Mucosa of rectum (tissue), 2 donors: ENCODE data around the gene PROB1.

Source experiments
- H3K27ac ChIP-seq, 2 donors: one replicate each; pipeline ENCODE4 v1.7.0; 2013; ENCODE audit warnings: inconsistent platforms in 2 of 2, low read depth in 2 of 2, low read length in 2 of 2
- H3K27me3 ChIP-seq, 2 donors: one replicate each; pipeline ENCODE4 v1.7.0; 2013; ENCODE audit warnings: low read length in 2 of 2; ENCODE audit not compliant: control insufficient read depth in 2 of 2, insufficient read depth in 2 of 2
- H3K36me3 ChIP-seq, 2 donors: one replicate each; pipeline ENCODE4 v1.7.0; 2013; ENCODE audit warnings: low read length in 2 of 2; ENCODE audit not compliant: control insufficient read depth in 2 of 2, insufficient read depth in 2 of 2
- H3K4me1 ChIP-seq, 2 donors: one replicate each; pipeline ENCODE4 v1.7.0; 2013; ENCODE audit warnings: low read length in 2 of 2, mild to moderate bottlenecking in 1 of 2; ENCODE audit not compliant: control insufficient read depth in 2 of 2, insufficient read depth in 2 of 2
- H3K4me3 ChIP-seq, 2 donors: one replicate each; pipeline ENCODE4 v1.7.0; 2013; ENCODE audit warnings: low read length in 2 of 2
- H3K9ac ChIP-seq, 2 donors: one replicate each; pipeline ENCODE4 v1.7.0; 2013; ENCODE audit warnings: low read length in 2 of 2, low read depth in 1 of 2, mild to moderate bottlenecking in 1 of 2
- H3K9me3 ChIP-seq, 2 donors: one replicate each; pipeline ENCODE4 v1.7.0; 2013; ENCODE audit warnings: low read length in 2 of 2; ENCODE audit not compliant: control insufficient read depth in 2 of 2
- donor health status: healthy.
- donor health status: Normal muscosa, but diverticular disease.

PROB1 gene

DNA sequence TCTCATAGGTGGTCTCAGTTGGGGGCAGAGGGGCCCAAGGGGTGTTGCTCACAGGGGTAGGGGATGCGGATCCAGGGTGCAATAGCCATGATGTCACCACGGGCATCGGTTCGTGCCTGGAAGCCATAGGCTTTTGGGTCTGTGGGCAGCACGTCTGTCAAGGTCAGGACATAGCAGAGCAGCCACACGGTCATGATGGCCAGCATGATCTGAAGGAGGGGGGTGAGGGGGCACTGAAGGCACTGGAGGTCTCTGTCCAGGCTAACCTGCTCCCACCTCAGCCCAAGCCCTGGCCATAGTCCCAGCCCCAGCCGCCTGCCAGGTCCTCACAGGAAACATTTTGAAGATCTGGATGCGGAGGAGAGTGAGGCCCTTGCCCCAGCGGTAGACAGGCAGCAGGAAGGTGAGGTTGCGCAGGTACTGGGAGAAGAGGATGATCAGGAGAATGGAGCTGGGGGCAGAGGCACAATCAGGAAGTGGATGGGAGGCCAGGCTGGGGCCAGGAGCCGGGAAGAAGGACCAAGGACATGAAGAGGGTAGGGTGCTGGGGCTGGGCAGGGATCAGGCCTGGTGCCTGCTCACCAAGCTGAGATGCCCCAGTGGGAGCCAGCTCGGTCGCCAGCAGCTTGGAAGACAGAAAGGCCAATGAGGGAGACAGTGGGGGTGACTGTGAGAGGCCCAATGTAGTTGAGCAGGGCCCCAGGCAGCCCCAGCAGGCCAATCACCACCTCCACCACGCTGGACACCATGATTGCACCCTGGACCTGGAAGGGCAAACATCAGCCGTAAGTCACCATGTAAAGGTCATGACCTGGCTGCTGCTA lies 15.1 kb downstream of the PROB1 start:
- H3K9ac ChIP-seq = no peak overlapping the region
- no peak overlapping the region for H3K4me3 ChIP-seq
- no peaks in the 10 kb centered on the region for H3K9me3 ChIP-seq
- peaks cover 27 to 29% of the 10 kb centered on the region in 2 donors for H3K4me1 ChIP-seq
- no peak overlapping the region for H3K27ac ChIP-seq
- peaks cover 2 to 3% of the 10 kb centered on the region in 2 donors for H3K36me3 ChIP-seq
- no peaks in the 10 kb centered on the region for H3K27me3 ChIP-seq

DNA sequence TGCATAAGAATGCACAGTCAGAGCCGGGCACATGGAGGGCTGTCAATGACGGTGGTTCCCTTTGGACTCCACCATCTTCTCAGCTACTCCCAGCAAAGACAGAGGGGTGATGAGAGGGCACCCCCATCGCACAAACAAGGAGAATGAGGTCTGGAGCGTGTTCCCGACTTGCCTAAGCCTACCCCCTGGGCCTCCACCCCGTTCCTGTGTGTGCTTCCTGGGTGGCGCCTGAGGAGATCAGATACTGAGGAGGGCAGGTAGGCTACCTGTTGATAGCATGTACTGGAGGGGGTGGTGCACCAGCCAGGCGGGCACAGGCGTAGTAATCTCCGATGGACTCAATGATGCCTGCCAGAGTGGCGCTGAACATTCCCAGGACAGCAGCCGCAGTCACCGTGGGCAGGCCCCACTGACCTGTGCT lies 16.0 kb downstream of the PROB1 start:
- Histone ChIP-seq H3K9ac (no peak overlapping the region), H3K36me3 (peaks cover 2 to 3% of the 10 kb centered on the region in 2 donors), H3K4me1 (peaks cover 24 to 28% of the 10 kb centered on the region in 2 donors), H3K9me3 (no peaks in the 10 kb centered on the region), H3K27ac (no peak overlapping the region), H3K27me3 (no peaks in the 10 kb centered on the region), H3K4me3 (no peak overlapping the region)

DNA sequence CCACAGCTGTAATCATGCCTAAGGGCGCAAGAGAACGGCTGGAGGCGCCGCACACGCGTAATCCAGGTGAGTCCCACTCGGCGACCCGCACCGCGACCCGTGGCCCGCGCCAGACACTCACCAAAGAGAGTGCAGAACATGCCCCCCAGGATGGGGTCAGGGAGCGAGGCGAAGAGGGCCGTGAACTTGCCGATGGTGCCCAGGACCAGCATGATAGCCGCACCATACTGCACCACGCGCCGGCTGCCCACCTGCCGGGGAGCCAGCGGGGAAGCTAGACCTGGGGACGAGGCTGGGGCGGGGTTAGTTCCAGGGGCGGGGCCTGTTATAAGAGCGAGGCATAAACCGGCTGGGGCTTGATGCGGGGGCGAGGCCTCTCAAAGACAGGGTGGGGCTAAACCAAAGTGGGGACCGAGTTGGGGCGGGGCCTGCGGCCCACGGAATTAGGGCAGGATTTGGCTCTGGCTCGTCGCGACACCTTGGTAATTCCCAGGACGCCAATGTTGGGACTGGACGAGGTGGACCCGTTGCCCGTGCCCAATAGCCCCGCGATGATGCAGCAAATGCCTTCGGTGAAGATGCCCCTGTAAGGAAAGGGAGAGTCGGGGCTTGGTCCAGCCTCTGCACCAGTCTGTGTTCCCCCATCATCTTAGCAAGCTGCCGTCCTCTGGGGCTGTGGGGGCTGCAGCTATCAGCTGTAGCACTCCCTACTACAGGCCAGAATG lies 16.6 kb downstream of the PROB1 start:
- Histone ChIP-seq H3K9ac (no peak overlapping the region), H3K4me3 (no peak overlapping the region), H3K4me1 (peaks cover 21 to 22% of the 10 kb centered on the region in 2 donors), H3K36me3 (peaks cover 2 to 3% of the 10 kb centered on the region in 2 donors), H3K27ac (no peak overlapping the region), H3K9me3 (no peaks in the 10 kb centered on the region), H3K27me3 (no peaks in the 10 kb centered on the region)

DNA sequence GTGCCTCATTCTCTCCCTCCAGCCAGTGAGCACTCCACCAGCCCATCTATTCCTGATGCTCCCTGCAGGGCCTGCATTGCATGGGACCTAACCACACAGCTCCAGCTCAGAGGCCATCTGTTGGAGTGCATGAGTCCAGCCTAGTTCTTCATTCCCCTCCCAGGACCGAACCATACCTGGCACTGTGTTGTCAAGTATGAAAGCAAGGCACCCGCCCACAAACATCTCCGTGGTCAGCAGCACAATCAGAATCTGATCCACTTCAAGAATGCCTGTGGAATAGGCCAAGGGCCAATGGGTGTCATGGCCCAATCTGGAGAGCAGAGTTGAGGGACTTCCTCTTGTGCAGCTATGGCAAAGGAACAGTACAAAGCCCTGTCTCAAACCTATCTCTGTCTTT lies 17.7 kb downstream of the PROB1 start:
- Histone ChIP-seq H3K9me3 (no peaks in the 10 kb centered on the region), H3K4me1 (peaks cover 14 to 19% of the 10 kb centered on the region in 2 donors), H3K27me3 (no peaks in the 10 kb centered on the region), H3K36me3 (peaks cover 2 to 4% of the 10 kb centered on the region in 2 donors), H3K4me3 (no peak overlapping the region), H3K27ac (no peak overlapping the region), H3K9ac (no peak overlapping the region)

DNA sequence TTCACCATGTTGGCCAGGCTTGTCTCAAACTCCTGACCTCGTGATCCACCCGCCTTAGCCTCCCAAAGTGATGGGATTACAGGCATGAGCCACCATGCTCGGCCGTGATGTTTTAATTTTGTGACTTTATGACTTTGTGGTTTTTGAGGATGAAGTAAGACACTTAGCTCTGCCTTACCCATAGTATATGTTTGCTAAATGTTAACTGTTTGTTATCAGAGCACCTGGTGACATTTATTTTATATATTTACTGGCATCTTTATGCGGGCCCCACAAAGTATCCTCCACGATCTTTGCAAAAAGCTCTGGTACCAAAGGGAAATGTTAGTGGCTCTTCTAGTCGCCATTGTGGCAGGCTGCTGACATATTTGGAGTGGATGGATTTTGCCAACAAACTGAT lies 18.5 kb downstream of the PROB1 start:
- H3K36me3 ChIP-seq = peaks cover 5 to 11% of the 10 kb centered on the region in 2 donors

DNA sequence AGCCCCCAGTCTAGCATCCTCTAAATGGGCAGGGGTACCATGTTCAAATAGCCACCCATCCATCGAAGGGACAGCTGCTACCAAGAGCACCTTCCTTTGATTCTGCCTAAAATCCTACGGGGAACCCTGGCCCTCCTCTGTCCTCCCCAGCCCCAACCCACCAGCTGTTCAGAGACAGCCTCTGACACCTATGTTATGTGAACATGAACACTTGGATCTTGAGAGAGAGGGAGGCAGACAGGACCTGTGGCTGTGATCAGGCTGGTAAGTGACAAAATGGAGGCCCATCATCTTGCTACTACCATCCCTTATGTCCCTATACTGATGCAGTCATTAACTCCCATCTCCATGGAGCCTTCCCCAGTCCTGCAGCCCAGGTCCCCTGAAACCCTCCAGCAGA lies 20.0 kb downstream of the PROB1 start:
- Histone ChIP-seq H3K36me3 (peaks cover 8 to 13% of the 10 kb centered on the region in 2 donors), H3K4me1 (peaks cover 9 to 14% of the 10 kb centered on the region in 2 donors), H3K27ac (peak overlapping the region; percentile 78 to 82), H3K27me3 (no peaks in the 10 kb centered on the region), H3K9ac (no peak overlapping the region), H3K4me3 (no peak overlapping the region), H3K9me3 (no peaks in the 10 kb centered on the region)

More for the DNA sequence above, 18.5 kb downstream of the PROB1 start:
- no peak overlapping the region for H3K27ac ChIP-seq
- H3K4me1 ChIP-seq = peaks cover 9 to 14% of the 10 kb centered on the region in 2 donors
- no peak overlapping the region for H3K4me3 ChIP-seq
- no peaks in the 10 kb centered on the region for H3K9me3 ChIP-seq
- no peak overlapping the region for H3K9ac ChIP-seq
- no peaks in the 10 kb centered on the region for H3K27me3 ChIP-seq

DNA sequence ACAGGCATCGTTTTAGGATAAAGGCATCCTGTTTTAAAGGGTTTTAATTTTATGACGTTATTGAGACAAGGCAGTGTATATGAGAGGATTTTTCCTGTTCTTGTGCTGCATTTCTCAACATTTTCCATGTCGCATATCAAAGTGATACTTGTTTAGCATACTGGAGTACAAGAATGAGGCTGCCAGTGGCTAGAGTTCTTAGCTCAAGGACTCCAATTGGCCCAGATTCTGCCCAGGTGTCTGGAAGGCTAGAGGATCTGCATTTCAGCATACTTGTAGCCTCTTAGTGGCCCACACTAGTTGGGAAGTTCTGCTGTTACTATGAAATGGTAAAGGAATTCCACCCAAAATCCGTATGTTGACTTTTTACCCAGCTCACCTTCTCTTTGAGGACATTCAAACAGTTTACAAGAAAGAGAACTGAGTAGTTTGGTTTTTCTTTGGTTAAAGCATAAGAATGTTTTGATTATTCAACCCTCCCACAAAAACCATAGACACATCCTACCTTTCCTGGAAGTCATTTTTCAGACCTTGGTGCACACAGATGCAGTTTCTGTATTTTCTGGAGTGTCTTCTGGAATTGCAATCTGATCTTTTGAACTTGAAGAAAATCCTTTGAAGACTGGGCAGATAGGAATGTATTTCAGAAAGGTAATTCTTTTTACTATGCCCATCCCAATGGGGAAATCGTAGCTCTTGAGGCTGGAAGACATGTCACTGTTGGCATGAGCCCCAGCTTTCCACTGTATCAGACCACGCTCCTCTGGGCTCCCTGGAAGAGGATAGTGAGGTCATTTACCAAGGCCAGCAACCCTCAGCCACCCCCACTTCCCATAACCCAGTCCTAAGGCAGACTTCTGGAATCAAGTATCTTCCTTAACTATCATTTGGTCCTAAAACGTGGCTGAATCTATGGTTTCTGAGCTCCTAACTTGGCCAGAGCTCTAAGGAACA lies 23.1 kb downstream of the PROB1 start:
- Histone ChIP-seq H3K27ac (no peak overlapping the region), H3K4me1 (peaks cover 9 to 14% of the 10 kb centered on the region in 2 donors), H3K9me3 (no peaks in the 10 kb centered on the region), H3K27me3 (no peaks in the 10 kb centered on the region), H3K4me3 (no peak overlapping the region), H3K9ac (no peak overlapping the region), H3K36me3 (peaks cover 17 to 23% of the 10 kb centered on the region in 2 donors)

DNA sequence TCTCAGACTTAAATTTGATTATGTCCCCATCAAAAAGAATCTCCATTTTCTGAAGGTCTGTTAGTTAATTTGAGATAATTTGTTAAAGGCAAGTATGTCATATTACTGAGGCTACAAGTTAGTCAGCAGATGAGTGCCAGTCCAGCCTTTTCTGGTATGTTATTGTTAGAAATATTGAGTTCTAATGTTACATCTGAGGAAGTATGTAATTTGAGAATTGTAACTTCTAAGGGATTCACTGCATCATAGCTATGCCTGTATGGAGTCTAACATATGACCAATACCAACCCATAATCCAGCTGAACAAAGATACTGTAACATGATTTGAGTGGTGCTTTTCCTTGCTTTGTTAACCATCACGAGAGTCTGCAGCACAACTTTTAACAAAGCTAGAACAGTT lies 25.7 kb downstream of the PROB1 start:
- Histone ChIP-seq H3K27ac (no peak overlapping the region), H3K4me3 (no peak overlapping the region), H3K27me3 (no peaks in the 10 kb centered on the region), H3K4me1 (peaks cover 1 to 9% of the 10 kb centered on the region in 2 donors), H3K36me3 (peaks cover 32 to 38% of the 10 kb centered on the region in 2 donors), H3K9ac (no peak overlapping the region), H3K9me3 (no peaks in the 10 kb centered on the region)

DNA sequence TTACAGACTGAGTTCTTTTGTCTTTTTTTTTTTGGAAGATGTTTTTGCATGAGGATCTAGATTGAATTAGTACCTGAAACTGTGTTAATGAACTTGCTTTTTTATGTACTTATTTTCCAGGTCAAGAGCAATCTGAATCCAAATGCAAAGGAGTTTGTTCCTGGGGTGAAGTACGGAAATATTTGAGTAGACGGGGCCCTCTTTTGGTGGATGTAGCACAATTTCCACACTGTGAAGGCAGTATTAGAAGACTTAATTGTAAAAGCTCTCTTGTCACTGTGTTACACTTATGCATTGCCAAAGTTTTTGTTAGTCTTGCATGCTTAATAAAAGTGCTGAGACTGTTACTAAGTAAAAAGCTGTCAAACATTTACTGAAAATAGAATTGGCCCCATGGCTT lies 26.3 kb downstream of the PROB1 start:
- Histone ChIP-seq H3K4me1 (peaks cover 0 to 5% of the 10 kb centered on the region in 2 donors), H3K27ac (no peak overlapping the region), H3K9ac (no peak overlapping the region), H3K4me3 (no peak overlapping the region), H3K27me3 (no peaks in the 10 kb centered on the region), H3K36me3 (peaks cover 37 to 43% of the 10 kb centered on the region in 2 donors), H3K9me3 (no peaks in the 10 kb centered on the region)
